Myocyte (in vitro differentiated cells): ENCODE data around the gene GCC2. TPM values are rescaled to one million over a fixed set of nuclear protein-coding genes. Genes with fewer than 3 reads are reported as not detected.

Source experiments
- total RNA-seq: library from RNA; depleted of rRNA; stranded (reverse); fragments of >200 nt; gene quantifications from 2 replicates; pipeline ENCODE4 v1.2.3, GENCODE V29; 2014

The GCC2 gene
- total RNA-seq, 1 donor from 2014 or later, result 21.9 TPM

Other genes with a start within 250 kb of the GCC2 start
- gene SULT1C3, start 209.2 kb upstream of the GCC2 start, total RNA-seq, result not detected in 2 replicates
- 0.16 and 0.37 TPM in 2 replicates for gene SULT1C2, start 160.3 kb upstream of the GCC2 start, total RNA-seq
- not detected in 2 replicates for gene SULT1C4, start 71.3 kb upstream of the GCC2 start, total RNA-seq
- 185 and 201 TPM in 2 replicates for gene LIMS1, start 85.3 kb downstream of the GCC2 start, total RNA-seq